ENCODE results near the gene VDR.

VDR gene

DNA sequence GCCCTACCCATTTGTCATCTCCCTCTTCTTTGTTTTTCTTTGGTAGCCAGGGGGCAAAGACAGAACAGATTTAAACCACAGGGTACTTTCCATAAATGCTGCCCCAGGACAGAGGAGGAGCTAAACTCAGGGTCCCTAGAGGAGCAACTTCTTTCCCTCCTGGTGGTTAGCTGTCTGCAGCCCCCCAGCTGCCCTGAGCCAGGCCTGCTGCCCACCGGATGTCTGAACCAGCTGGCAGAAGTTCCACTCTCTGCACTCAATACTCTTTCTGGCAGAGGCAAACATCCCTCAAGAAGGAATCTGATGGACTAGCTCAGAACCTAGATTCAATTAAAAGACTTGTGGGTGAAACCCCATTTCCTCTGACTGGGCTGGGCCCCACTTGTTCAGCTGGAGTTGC is 10.7 kb downstream of the VDR start:
- H3K9ac ChIP-seq (ENCODE audit: insufficient read length), result no peak overlapping the region
- H3K9me3 ChIP-seq (ENCODE audit: low read depth, low read length), result no peaks in the 10 kb centered on the region
- no peak overlapping the region for H3K4me3 ChIP-seq
- H3K36me3 ChIP-seq (ENCODE audit: insufficient read depth, low read length), result no peaks in the 10 kb centered on the region
- TF ChIP-seq FOXP2 (optimal IDR thresholded peaks at IDR 0.05; ENCODE audit: control extremely low read depth, extremely low read length, insufficient read depth) (no peak), POLR2AphosphoS5 (IDR thresholded peaks at IDR 0.05; ENCODE audit: borderline replicate concordance, low read depth, low read length) (no peak), EZH2 (IDR thresholded peaks at IDR 0.05) (no peak)
- no peak for DNase-seq (ENCODE audit: low read depth, low spot score)
- H3K27ac ChIP-seq, result no peak overlapping the region

DNA sequence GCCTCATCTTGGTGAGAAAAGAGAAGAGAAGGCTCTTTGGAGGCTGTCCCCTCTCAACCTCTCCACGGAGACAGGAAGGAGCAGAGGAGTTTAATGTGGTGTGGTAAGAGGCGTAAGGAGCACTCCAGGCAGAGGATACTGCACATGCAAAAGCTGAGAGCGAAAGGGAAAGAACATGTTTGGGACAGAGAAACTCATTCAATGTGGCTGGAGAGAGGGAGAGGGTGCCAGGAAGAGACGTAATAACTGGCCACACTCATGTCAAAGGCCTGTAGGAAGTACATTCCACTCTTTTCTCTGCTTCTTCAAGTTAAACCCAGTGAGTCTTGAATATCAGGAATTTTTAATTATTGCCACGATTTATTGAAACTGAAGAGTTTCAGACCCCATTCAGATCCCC is 12.0 kb downstream of the VDR start:
- H3K9me3 ChIP-seq (ENCODE audit: low read depth, low read length), result no peaks in the 10 kb centered on the region
- H3K4me3 ChIP-seq, result no peak overlapping the region
- no peak for DNase-seq (ENCODE audit: low read depth, low spot score)
- no peak for TF ChIP-seq EZH2 (IDR thresholded peaks at IDR 0.05)
- TF ChIP-seq FOXP2 (optimal IDR thresholded peaks at IDR 0.05; ENCODE audit: control extremely low read depth, extremely low read length, insufficient read depth), result no peak
- no peak for TF ChIP-seq POLR2AphosphoS5 (IDR thresholded peaks at IDR 0.05; ENCODE audit: borderline replicate concordance, low read depth, low read length)
- no peak overlapping the region for H3K27ac ChIP-seq
- H3K9ac ChIP-seq (ENCODE audit: insufficient read length), result no peak overlapping the region
- H3K36me3 ChIP-seq (ENCODE audit: insufficient read depth, low read length), result no peaks in the 10 kb centered on the region

DNA sequence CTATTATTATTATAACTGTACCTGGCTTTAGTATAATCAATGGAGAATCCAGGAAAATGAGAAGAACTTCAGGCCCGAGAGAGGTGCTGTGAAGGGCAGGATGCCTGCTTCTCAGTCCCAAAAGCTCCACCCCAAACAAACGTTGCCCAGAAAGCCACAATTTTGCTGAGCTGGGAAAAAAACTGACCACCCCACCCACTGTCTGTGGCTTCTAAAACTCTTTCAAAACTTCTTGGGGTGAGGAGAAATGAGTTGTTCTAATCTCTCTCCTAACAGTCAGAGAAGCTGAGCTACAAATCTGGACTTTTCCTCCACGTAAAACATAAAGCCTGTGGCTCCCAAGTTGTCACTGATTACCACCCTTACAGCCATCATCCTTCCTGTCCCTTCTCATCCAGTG is 13.4 kb downstream of the VDR start:
- Histone ChIP-seq H3K4me3 (no peak overlapping the region), H3K9ac (ENCODE audit: insufficient read length) (no peak overlapping the region), H3K9me3 (ENCODE audit: low read depth, low read length) (no peaks in the 10 kb centered on the region), H3K36me3 (ENCODE audit: insufficient read depth, low read length) (no peaks in the 10 kb centered on the region), H3K27ac (no peak overlapping the region)
- no peak for DNase-seq (ENCODE audit: low read depth, low spot score)
- TF ChIP-seq FOXP2 (optimal IDR thresholded peaks at IDR 0.05; ENCODE audit: control extremely low read depth, extremely low read length, insufficient read depth), result no peak
- no peak for TF ChIP-seq POLR2AphosphoS5 (IDR thresholded peaks at IDR 0.05; ENCODE audit: borderline replicate concordance, low read depth, low read length)
- no peak for TF ChIP-seq EZH2 (IDR thresholded peaks at IDR 0.05)

DNA sequence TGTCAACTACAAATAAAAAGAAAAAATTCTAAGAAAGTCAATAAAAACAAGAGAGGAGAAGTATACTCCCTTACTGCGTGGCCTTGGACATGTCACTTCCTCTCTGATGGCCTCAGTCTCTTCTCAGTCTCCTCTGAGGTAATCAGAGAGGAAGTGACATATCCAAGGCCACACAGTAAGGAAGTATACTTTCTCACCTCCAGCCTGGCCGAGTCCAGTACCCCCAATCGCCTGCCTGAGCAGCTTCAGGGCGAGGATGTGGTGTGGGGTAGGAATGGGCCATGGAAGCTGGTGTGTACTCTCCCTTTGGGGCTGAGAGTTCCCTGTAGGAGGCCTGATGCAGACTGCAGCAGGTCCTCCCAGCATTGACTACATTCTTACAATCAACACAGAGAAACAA is 15.8 kb downstream of the VDR start:
- H3K36me3 ChIP-seq (ENCODE audit: insufficient read depth, low read length), result no peaks in the 10 kb centered on the region
- H3K9me3 ChIP-seq (ENCODE audit: low read depth, low read length), result no peaks in the 10 kb centered on the region
- H3K9ac ChIP-seq (ENCODE audit: insufficient read length), result no peak overlapping the region
- H3K4me3 ChIP-seq, result no peak overlapping the region
- no peak for DNase-seq (ENCODE audit: low read depth, low spot score)
- no peak overlapping the region for H3K27ac ChIP-seq
- TF ChIP-seq EZH2 (IDR thresholded peaks at IDR 0.05) (no peak), FOXP2 (optimal IDR thresholded peaks at IDR 0.05; ENCODE audit: control extremely low read depth, extremely low read length, insufficient read depth) (no peak), POLR2AphosphoS5 (IDR thresholded peaks at IDR 0.05; ENCODE audit: borderline replicate concordance, low read depth, low read length) (no peak)

DNA sequence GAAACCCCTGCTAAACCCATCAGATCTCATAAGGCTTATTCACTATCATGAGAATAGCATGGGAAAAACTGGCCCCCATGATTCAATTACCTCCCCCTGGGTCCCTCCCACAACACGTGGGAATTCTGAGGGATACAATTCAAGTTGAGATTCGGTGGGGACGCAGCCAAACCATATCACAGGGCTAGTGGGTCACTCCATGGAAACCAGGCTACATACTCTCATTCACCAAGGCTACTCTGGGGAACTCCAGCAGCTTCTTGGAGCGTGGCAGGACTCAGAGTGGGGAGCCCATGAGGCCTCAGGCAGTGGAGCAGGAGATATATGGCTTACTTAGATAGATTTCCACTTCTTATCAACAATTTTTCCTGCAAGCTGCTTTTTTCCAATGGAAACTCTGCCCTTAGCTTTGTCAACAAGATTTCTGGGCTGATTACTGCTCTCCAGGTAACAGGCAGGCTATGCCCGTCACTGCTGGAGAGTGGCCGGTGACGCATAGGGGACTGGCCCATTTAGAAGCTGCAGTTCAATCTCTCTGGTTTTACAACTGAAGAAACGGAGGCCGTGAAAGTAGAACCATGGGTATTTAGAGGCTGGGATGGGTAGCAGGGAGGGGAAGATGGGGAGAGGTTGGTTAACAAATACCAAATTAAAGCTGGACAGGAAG is 16.5 kb downstream of the VDR start:
- no peak for DNase-seq (ENCODE audit: low read depth, low spot score)
- Histone ChIP-seq H3K4me3 (no peak overlapping the region), H3K9ac (ENCODE audit: insufficient read length) (no peak overlapping the region), H3K36me3 (ENCODE audit: insufficient read depth, low read length) (no peaks in the 10 kb centered on the region), H3K9me3 (ENCODE audit: low read depth, low read length) (no peaks in the 10 kb centered on the region), H3K27ac (no peak overlapping the region)
- TF ChIP-seq EZH2 (IDR thresholded peaks at IDR 0.05), result no peak
- TF ChIP-seq FOXP2 (optimal IDR thresholded peaks at IDR 0.05; ENCODE audit: control extremely low read depth, extremely low read length, insufficient read depth), result no peak
- no peak for TF ChIP-seq POLR2AphosphoS5 (IDR thresholded peaks at IDR 0.05; ENCODE audit: borderline replicate concordance, low read depth, low read length)

DNA sequence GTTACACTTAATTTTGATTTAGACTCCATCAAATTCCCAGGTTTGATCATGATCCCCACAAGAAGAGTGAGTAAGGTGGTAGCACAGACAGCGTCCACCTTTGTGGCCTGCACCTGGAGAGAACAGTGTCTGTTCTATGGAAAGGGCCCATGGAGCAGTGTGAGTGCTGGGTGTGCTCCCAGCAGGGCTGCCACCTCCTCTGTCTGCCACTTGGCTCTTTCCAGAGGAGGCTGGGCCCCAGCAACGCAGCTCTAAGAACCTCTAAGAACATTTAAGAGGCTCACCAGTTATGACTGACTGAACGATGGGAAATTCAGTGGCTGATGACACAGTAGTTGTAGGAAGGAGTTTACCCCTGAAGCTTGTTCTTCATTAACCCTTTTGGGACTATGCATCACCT is 17.3 kb downstream of the VDR start:
- no peak overlapping the region for H3K27ac ChIP-seq
- DNase-seq (ENCODE audit: low read depth, low spot score), result no peak
- no peaks in the 10 kb centered on the region for H3K9me3 ChIP-seq (ENCODE audit: low read depth, low read length)
- H3K4me3 ChIP-seq, result no peak overlapping the region
- no peak overlapping the region for H3K9ac ChIP-seq (ENCODE audit: insufficient read length)
- TF ChIP-seq POLR2AphosphoS5 (IDR thresholded peaks at IDR 0.05; ENCODE audit: borderline replicate concordance, low read depth, low read length) (no peak), FOXP2 (optimal IDR thresholded peaks at IDR 0.05; ENCODE audit: control extremely low read depth, extremely low read length, insufficient read depth) (no peak), EZH2 (IDR thresholded peaks at IDR 0.05) (no peak)
- H3K36me3 ChIP-seq (ENCODE audit: insufficient read depth, low read length), result no peaks in the 10 kb centered on the region

GRCh38 chr12:47886510-47887240 is 18.1 kb downstream of the VDR start:
- Histone ChIP-seq H3K4me3 (no peak overlapping the region), H3K36me3 (ENCODE audit: insufficient read depth, low read length) (no peaks in the 10 kb centered on the region), H3K9ac (ENCODE audit: insufficient read length) (no peak overlapping the region), H3K27ac (no peak overlapping the region), H3K9me3 (ENCODE audit: low read depth, low read length) (no peaks in the 10 kb centered on the region)
- no peak for TF ChIP-seq EZH2 (IDR thresholded peaks at IDR 0.05)
- no peak for TF ChIP-seq FOXP2 (optimal IDR thresholded peaks at IDR 0.05; ENCODE audit: control extremely low read depth, extremely low read length, insufficient read depth)
- TF ChIP-seq POLR2AphosphoS5 (IDR thresholded peaks at IDR 0.05; ENCODE audit: borderline replicate concordance, low read depth, low read length), result no peak
- DNase-seq (ENCODE audit: low read depth, low spot score), result no peak

- Histone ChIP-seq H3K9me3 (ENCODE audit: low read depth, low read length) (no peaks in the 10 kb centered on the region), H3K27ac (no peak overlapping the region), H3K36me3 (ENCODE audit: insufficient read depth, low read length) (no peaks in the 10 kb centered on the region), H3K4me3 (no peak overlapping the region), H3K9ac (ENCODE audit: insufficient read length) (no peak overlapping the region)
- TF ChIP-seq FOXP2 (optimal IDR thresholded peaks at IDR 0.05; ENCODE audit: control extremely low read depth, extremely low read length, insufficient read depth) (no peak), POLR2AphosphoS5 (IDR thresholded peaks at IDR 0.05; ENCODE audit: borderline replicate concordance, low read depth, low read length) (no peak), EZH2 (IDR thresholded peaks at IDR 0.05) (no peak)
- no peak for DNase-seq (ENCODE audit: low read depth, low spot score)
These were observed 19.2 kb downstream of the VDR start for GRCh38 chr12:47885566-47885965.
